Muscle layer of duodenum (tissue), 2 donors: ENCODE data around the gene EN2.
A peak's percentile ranks its signal among the peaks of the same experiment; 100 is the strongest.

Experiments used
- H3K27ac ChIP-seq: one replicate; pipeline ENCODE4 v1.7.0; 2013; ENCODE audit warnings: mild to moderate bottlenecking, low read length
- H3K27me3 ChIP-seq: one replicate; pipeline ENCODE4 v1.7.0; 2013; ENCODE audit warnings: low read depth, mild to moderate bottlenecking, control low read depth, low read length
- H3K36me3 ChIP-seq, 2 donors: one replicate each; pipeline ENCODE4 v1.7.0; 2013; ENCODE audit warnings: low read length in 2 of 2, control low read depth in 1 of 2, mild to moderate bottlenecking in 1 of 2; ENCODE audit not compliant: insufficient read depth in 2 of 2, control insufficient read depth in 1 of 2
- H3K4me1 ChIP-seq, 2 donors: one replicate each; pipeline ENCODE4 v1.7.0; 2013; ENCODE audit warnings: low read length in 2 of 2, mild to moderate bottlenecking in 2 of 2, control low read depth in 1 of 2, moderate library complexity in 1 of 2; ENCODE audit not compliant: insufficient read depth in 2 of 2, control insufficient read depth in 1 of 2
- H3K4me3 ChIP-seq, 2 donors: one replicate each; pipeline ENCODE4 v1.7.0; 2013; ENCODE audit warnings: low read length in 2 of 2, low read depth in 1 of 2, mild to moderate bottlenecking in 1 of 2
- H3K9me3 ChIP-seq, 2 donors: one replicate each; pipeline ENCODE4 v1.7.0; 2013; ENCODE audit warnings: low read length in 2 of 2, control low read depth in 1 of 2, mild to moderate bottlenecking in 1 of 2; ENCODE audit not compliant: control insufficient read depth in 1 of 2
- donor health status: healthy.

EN2 gene

GRCh38 chr7:155462163-155462735, 4.3 kb downstream of the EN2 start:
- peaks cover 0 to 35% of the 10 kb centered on the region in 2 donors for H3K4me1 ChIP-seq
- no peak overlapping the region for H3K27ac ChIP-seq
- H3K9me3 ChIP-seq, result no peaks in the 10 kb centered on the region
- no peaks in the 10 kb centered on the region for H3K36me3 ChIP-seq
- peaks cover 83% of the 10 kb centered on the region for H3K27me3 ChIP-seq
- no peak overlapping the region for H3K4me3 ChIP-seq

GRCh38 chr7:155463114-155463811, 5.3 kb downstream of the EN2 start:
- Histone ChIP-seq H3K27ac (no peak overlapping the region), H3K4me1 (peaks cover 0 to 40% of the 10 kb centered on the region in 2 donors), H3K27me3 (peaks cover 83% of the 10 kb centered on the region), H3K36me3 (no peaks in the 10 kb centered on the region), H3K4me3 (no peak overlapping the region), H3K9me3 (no peaks in the 10 kb centered on the region)

- H3K27ac ChIP-seq, result no peak overlapping the region
- no peak overlapping the region for H3K4me3 ChIP-seq
- H3K4me1 ChIP-seq, result peaks cover 0 to 37% of the 10 kb centered on the region in 2 donors
- H3K36me3 ChIP-seq, result no peaks in the 10 kb centered on the region
- peaks cover 87% of the 10 kb centered on the region for H3K27me3 ChIP-seq
- no peaks in the 10 kb centered on the region for H3K9me3 ChIP-seq
Observed at GRCh38 chr7:155464183-155464582, 6.3 kb downstream of the EN2 start.

GRCh38 chr7:155464948-155465739, 7.2 kb downstream of the EN2 start:
- H3K4me1 ChIP-seq, result peaks cover 0 to 29% of the 10 kb centered on the region in 2 donors
- no peaks in the 10 kb centered on the region for H3K36me3 ChIP-seq
- H3K9me3 ChIP-seq, result no peaks in the 10 kb centered on the region
- no peak overlapping the region for H3K4me3 ChIP-seq
- H3K27ac ChIP-seq, result no peak overlapping the region
- H3K27me3 ChIP-seq, result peaks cover 87% of the 10 kb centered on the region

GRCh38 chr7:155465761-155466141, 7.8 kb downstream of the EN2 start:
- H3K9me3 ChIP-seq, result no peaks in the 10 kb centered on the region
- H3K27me3 ChIP-seq, result peaks cover 87% of the 10 kb centered on the region
- H3K36me3 ChIP-seq, result no peaks in the 10 kb centered on the region
- peaks cover 0 to 29% of the 10 kb centered on the region in 2 donors for H3K4me1 ChIP-seq
- H3K27ac ChIP-seq, result no peak overlapping the region
- no peak overlapping the region for H3K4me3 ChIP-seq

GRCh38 chr7:155466142-155466813, 8.3 kb downstream of the EN2 start:
- Histone ChIP-seq H3K36me3 (no peaks in the 10 kb centered on the region), H3K4me3 (peak overlapping the region in 1 of 2 donors; percentile 10), H3K9me3 (no peaks in the 10 kb centered on the region), H3K27me3 (peaks cover 87% of the 10 kb centered on the region), H3K4me1 (peaks cover 0 to 29% of the 10 kb centered on the region in 2 donors), H3K27ac (no peak overlapping the region)

- Histone ChIP-seq H3K27me3 (peaks cover 87% of the 10 kb centered on the region), H3K4me1 (peaks cover 0 to 29% of the 10 kb centered on the region in 2 donors), H3K27ac (no peak overlapping the region), H3K36me3 (no peaks in the 10 kb centered on the region), H3K9me3 (no peaks in the 10 kb centered on the region), H3K4me3 (peak overlapping the region in 1 of 2 donors; percentile 10)
Observed at GRCh38 chr7:155466814-155467733, 9.1 kb downstream of the EN2 start.

GRCh38 chr7:155467846-155468784, 10.2 kb downstream of the EN2 start:
- Histone ChIP-seq H3K4me1 (peaks cover 0 to 36% of the 10 kb centered on the region in 2 donors), H3K9me3 (no peaks in the 10 kb centered on the region), H3K4me3 (peak overlapping the region in 1 of 2 donors; percentile 47), H3K27me3 (peaks cover 86% of the 10 kb centered on the region), H3K36me3 (no peaks in the 10 kb centered on the region), H3K27ac (no peak overlapping the region)

GRCh38 chr7:155468785-155469148, 10.8 kb downstream of the EN2 start:
- H3K27me3 ChIP-seq, result peaks cover 88% of the 10 kb centered on the region
- H3K4me1 ChIP-seq, result peaks cover 0 to 36% of the 10 kb centered on the region in 2 donors
- peak overlapping the region in 1 of 2 donors; percentile 47 for H3K4me3 ChIP-seq

More at GRCh38 chr7:155468785-155469148, 10.8 kb downstream of the EN2 start:
- Histone ChIP-seq H3K27ac (no peak overlapping the region), H3K36me3 (no peaks in the 10 kb centered on the region), H3K9me3 (no peaks in the 10 kb centered on the region)
